SU-DHL-6 (cell line): ENCODE measurements around the gene DLD.

Experiments
- H2AFZ ChIP-seq: fragments of 200-600 bp; sonication (generic); 2 replicates; pipeline ENCODE4 v1.6.1; 2014; ENCODE audit warnings: low read depth, mild to moderate bottlenecking, moderate library complexity, mixed read lengths, antibody characterized with exemption, low read length; ENCODE audit not compliant: severe bottlenecking
- H3F3A ChIP-seq: fragments of 200-600 bp; shearing (Covaris generic); 2 replicates; pipeline ENCODE4 v1.6.0; 2016; ENCODE audit warnings: antibody characterized with exemption, mild to moderate bottlenecking; ENCODE audit not compliant: insufficient read depth
- H3K27ac ChIP-seq: fragments of 200-600 bp; sonication (generic); 2 replicates; pipeline ENCODE4 v1.5.1; 2016; ENCODE audit warnings: low read depth, mild to moderate bottlenecking, low read length, moderate library complexity, mixed read lengths
- H3K27me3 ChIP-seq: fragments of 200-600 bp; sonication (generic), shearing (Covaris generic); 2 replicates; pipeline ENCODE4 v1.6.0; 2014; ENCODE audit warnings: mild to moderate bottlenecking, low read length
- H3K36me3 ChIP-seq: fragments of 200-600 bp; sonication (generic); 2 replicates; pipeline ENCODE4 v1.6.1; 2014; ENCODE audit warnings: mild to moderate bottlenecking, low read length, mixed read lengths
- H3K4me2 ChIP-seq: fragments of 300-600, 200-600 bp; shearing (Covaris generic), sonication (generic); 2 replicates; pipeline ENCODE4 v1.6.0; 2014; ENCODE audit warnings: low read length, low read depth, mild to moderate bottlenecking; ENCODE audit not compliant: poor library complexity, severe bottlenecking
- H3K4me3 ChIP-seq: fragments of 200-600 bp; sonication (generic); 2 replicates; pipeline ENCODE4 v1.5.1; 2014; ENCODE audit warnings: antibody characterized with exemption, low read length, mild to moderate bottlenecking, mixed read lengths; ENCODE audit not compliant: insufficient read depth, poor library complexity, severe bottlenecking
- H3K79me2 ChIP-seq: fragments of 200-600 bp; sonication (generic); 2 replicates; pipeline ENCODE4 v1.6.1; 2014; ENCODE audit warnings: mild to moderate bottlenecking, low read length, moderate library complexity; ENCODE audit not compliant: insufficient read depth
- H3K9ac ChIP-seq: fragments of 200-600 bp; sonication (generic); 2 replicates; pipeline ENCODE4 v1.7.0; 2014; ENCODE audit warnings: mild to moderate bottlenecking, low read length
- H3K9me2 ChIP-seq: fragments of 200-600 bp; sonication (generic); replicated peaks from 2 replicates; pipeline ENCODE4 v1.6.1; 2014; ENCODE audit warnings: low read length; ENCODE audit not compliant: insufficient read depth
- H3K9me3 ChIP-seq: fragments of 200-600 bp; sonication (generic); 2 replicates; pipeline ENCODE4 v1.6.1; 2014; ENCODE audit warnings: low read length, mixed read lengths; ENCODE audit not compliant: insufficient read depth
- H4K20me1 ChIP-seq: fragments of 200-600 bp; sonication (generic); 2 replicates; pipeline ENCODE4 v1.6.1; 2014; ENCODE audit warnings: low read depth, mild to moderate bottlenecking, antibody characterized with exemption, low read length, moderate library complexity, mixed read lengths
- EZH2phosphoT487 ChIP-seq: fragments of 200-600 bp; sonication (generic), shearing (Covaris generic); conservative IDR thresholded peaks from 2 replicates; pipeline ENCODE4 v1.6.1; 2018; ENCODE audit warnings: mild to moderate bottlenecking, antibody characterized with exemption, low read length, moderate library complexity, mixed read lengths
- TF ChIP-seq, protein P1 (sequence below): fragments of 200-600 bp; sonication (generic); IDR thresholded peaks from one replicate; pipeline ENCODE4 v1.5.1; 2017; ENCODE audit warnings: antibody characterized with exemption, mild to moderate bottlenecking, low read length, moderate library complexity; ENCODE audit not compliant: insufficient read depth, poor library complexity, severe bottlenecking

DLD gene

DNA sequence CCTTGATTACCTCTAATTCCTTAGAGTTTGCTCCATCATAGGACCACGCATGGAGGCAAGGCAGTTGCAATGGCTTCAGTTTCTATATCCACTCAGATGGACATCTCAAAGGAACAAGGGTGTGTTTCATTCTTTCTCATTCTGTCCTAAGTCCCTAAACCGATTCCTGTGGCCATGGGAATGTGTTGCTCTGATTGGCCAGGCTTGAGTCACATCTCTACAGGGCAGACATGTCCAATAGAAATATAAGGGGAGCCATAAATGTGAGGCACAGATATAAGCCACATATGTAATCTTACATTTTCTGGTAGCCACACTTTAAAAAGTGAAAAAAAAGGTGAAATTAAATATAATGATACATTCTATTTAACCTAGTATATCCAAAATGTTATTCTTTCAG lies 16.9 kb upstream of the DLD start:
- H3K4me2 ChIP-seq = no peak overlapping the region
- no peaks in the 10 kb centered on the region for H4K20me1 ChIP-seq
- H3K36me3 ChIP-seq = no peaks in the 10 kb centered on the region
- H3K79me2 ChIP-seq = no peaks in the 10 kb centered on the region
- H3F3A ChIP-seq = 0 out of 2 replicates have a peak, but pooled peaks cover 4% of the 10 kb centered on the region
- H2AFZ ChIP-seq = no peak overlapping the region
- H3K27me3 ChIP-seq = no peaks in the 10 kb centered on the region
- no peaks in the 10 kb centered on the region for H3K9me2 ChIP-seq
- no peaks in the 10 kb centered on the region for H3K9me3 ChIP-seq
- no peak overlapping the region for H3K9ac ChIP-seq
- no peak overlapping the region for H3K27ac ChIP-seq
- no peak overlapping the region for H3K4me3 ChIP-seq
- TF ChIP-seq EZH2phosphoT487 = no peak
- TF ChIP-seq, protein P1, sequence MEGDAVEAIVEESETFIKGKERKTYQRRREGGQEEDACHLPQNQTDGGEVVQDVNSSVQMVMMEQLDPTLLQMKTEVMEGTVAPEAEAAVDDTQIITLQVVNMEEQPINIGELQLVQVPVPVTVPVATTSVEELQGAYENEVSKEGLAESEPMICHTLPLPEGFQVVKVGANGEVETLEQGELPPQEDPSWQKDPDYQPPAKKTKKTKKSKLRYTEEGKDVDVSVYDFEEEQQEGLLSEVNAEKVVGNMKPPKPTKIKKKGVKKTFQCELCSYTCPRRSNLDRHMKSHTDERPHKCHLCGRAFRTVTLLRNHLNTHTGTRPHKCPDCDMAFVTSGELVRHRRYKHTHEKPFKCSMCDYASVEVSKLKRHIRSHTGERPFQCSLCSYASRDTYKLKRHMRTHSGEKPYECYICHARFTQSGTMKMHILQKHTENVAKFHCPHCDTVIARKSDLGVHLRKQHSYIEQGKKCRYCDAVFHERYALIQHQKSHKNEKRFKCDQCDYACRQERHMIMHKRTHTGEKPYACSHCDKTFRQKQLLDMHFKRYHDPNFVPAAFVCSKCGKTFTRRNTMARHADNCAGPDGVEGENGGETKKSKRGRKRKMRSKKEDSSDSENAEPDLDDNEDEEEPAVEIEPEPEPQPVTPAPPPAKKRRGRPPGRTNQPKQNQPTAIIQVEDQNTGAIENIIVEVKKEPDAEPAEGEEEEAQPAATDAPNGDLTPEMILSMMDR = no peak

DNA sequence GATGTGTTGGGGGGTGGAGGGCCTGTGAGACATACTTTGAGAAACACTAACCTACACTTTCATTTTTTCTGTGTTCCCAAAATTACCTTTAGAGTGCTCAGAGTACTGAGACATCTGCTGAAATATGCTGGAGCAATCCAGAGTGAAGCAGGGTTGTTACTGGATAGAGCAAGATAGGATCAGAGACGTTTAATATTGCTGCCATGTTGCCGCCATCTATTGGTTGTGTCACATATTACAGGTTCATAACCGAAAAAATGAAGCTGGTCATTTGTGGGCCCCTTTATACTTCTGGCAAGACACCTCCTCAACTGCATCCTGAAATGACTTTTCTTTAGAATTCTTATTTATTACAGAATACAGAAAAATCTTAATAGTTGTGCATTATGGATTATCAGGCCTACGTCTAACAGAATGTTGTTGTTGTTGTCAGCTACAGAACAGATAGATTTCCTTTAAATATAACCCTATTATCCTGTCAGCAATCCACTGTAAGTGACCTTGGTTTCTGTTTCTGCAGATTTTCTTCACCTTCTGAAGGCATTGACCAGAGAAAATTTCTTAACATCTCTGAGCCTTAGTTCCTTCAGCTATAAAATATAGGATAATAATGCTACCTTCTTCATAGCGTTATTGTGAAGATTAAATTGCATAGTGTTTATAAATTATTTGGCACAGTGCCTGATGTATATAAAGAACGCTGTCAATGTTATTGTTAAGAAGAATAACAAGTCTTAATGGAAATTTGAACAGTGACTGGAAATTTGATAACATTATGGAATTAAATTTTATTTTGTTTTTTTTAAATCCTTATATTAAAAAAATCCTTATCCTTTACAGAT lies 16.2 kb upstream of the DLD start:
- H3K9me3 ChIP-seq = no peaks in the 10 kb centered on the region
- no peak overlapping the region for H3K9ac ChIP-seq
- 0 out of 2 replicates have a peak, but pooled peaks cover 4% of the 10 kb centered on the region for H3F3A ChIP-seq
- H3K27ac ChIP-seq = no peak overlapping the region
- no peaks in the 10 kb centered on the region for H3K9me2 ChIP-seq
- no peaks in the 10 kb centered on the region for H3K36me3 ChIP-seq
- no peaks in the 10 kb centered on the region for H4K20me1 ChIP-seq
- H3K4me2 ChIP-seq = no peak overlapping the region
- H3K79me2 ChIP-seq = no peaks in the 10 kb centered on the region
- no peaks in the 10 kb centered on the region for H3K27me3 ChIP-seq
- TF ChIP-seq, protein P1 = peak; percentile 78
- no peak for TF ChIP-seq EZH2phosphoT487
- H3K4me3 ChIP-seq = no peak overlapping the region
- H2AFZ ChIP-seq = no peak overlapping the region

DNA sequence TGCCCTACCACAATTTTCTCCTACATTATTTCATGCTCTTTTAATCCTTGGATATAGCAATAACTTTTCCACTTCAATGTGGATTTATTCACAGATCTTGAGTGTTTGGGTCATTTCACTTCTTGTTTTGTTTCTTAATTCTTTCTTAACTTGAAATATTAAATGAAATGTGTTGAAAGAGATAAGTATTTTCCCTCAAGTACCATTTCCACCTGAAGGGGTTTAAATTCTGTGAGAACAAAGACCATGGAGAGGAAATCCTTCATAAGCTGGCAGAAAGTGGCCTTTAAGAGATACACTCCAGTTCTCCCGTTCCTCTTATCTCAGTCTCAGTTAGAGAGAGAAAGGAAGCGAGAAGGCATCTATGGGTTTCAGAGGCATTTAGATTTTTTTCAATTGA lies 14.1 kb upstream of the DLD start:
- TF ChIP-seq, protein P1 = no peak
- TF ChIP-seq EZH2phosphoT487 = no peak
- Histone ChIP-seq H4K20me1 (no peaks in the 10 kb centered on the region), H3K9me3 (no peaks in the 10 kb centered on the region), H3K79me2 (no peaks in the 10 kb centered on the region), H3K27ac (no peak overlapping the region), H3K36me3 (no peaks in the 10 kb centered on the region), H3K9me2 (no peaks in the 10 kb centered on the region), H3K4me3 (no peak overlapping the region), H3K27me3 (no peaks in the 10 kb centered on the region), H3K9ac (no peak overlapping the region), H3K4me2 (no peak overlapping the region), H2AFZ (no peak overlapping the region), H3F3A (0 out of 2 replicates have a peak, but pooled peaks cover 4% of the 10 kb centered on the region)
